GM20000 (cell line): Measurements from ENCODE around the gene ATP5PO.

Experiments used
- DNase-seq: peaks from one replicate; pipeline ENCODE4 v3.0.0; 2012; ENCODE audit warnings: low spot score
- CTCF ChIP-seq: IDR thresholded peaks from 2 replicates; pipeline ENCODE4 v1.5.1; 2012; ENCODE audit warnings: mild to moderate bottlenecking, control low read depth; ENCODE audit errors: extremely low read depth, missing control alignments

Gene ATP5PO

DNA sequence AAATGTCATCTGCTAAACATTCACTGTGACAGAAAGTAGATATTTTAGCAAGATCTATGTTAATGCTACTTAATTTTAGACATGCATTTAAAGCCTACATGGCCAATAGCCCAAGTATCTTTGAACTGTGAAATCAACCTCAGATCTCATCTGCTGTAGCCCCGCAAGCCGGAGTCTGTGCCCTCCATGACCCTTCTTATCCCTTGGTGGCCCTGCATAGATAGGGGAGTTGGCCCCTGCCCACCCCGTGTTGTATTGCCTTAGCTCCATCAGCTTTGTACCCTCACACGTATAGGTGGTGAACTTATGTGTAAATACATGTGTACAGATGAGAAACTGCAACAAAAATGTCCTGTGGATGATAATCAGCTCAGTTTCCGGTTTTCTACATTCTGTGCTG lies 18.5 kb downstream of the ATP5PO start:
- TF ChIP-seq CTCF = no peak
- no peak for DNase-seq

- no peak for TF ChIP-seq CTCF
- no peak for DNase-seq
Observed at GRCh38 chr21:33896691-33897090, 18.9 kb downstream of the ATP5PO start.

DNA sequence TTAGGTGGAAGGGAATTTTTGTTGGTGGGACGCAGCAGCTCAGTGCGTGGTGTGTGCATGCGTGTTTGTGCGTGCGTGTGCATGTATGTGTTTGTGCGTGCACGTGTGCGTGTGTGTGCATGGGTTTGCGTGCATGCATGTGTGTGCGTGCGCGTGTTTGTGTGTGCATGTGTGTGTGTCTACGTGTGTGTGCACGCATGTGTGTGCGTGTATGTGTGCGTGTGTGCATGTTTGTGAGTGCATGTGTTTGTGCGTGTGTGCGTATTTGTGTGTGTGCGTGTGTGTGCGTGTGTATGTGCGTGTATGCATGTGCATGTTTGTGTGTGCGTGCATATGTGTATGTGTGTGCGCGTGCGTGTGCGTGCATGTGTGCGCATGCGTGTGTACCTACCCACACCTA lies 20.2 kb downstream of the ATP5PO start:
- no peak for DNase-seq

DNA sequence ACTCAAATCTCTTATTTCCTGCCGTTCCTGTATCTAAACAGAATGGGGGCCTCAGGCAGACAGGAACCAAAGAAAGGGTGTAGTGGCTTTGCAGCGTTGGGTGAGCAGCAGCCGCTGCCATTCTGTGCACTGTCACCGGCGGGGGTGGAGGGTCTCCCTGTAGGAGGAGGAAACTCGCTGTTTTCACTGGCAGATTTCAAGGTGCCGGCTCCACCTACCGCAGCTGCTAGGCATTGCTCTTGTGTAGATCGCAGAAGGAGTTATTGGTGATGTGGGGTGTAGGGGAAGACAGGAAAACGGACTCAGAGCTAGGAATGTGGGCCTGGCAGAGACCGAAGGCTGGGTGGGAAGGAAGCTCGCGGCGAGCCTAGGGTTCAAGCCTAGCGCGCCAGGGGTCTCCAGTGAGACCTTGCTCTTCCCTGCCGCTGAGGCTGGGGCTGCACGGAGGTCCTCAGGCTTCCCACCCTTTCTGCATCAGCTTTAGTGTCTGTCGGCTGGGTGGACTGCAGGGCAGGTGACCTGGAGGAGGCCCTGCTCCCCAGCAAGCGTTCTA lies 20.8 kb downstream of the ATP5PO start:
- TF ChIP-seq CTCF = peak; percentile 3
- peak; percentile 68 for DNase-seq

More for the DNA sequence above, 20.2 kb downstream of the ATP5PO start:
- no peak for TF ChIP-seq CTCF

DNA sequence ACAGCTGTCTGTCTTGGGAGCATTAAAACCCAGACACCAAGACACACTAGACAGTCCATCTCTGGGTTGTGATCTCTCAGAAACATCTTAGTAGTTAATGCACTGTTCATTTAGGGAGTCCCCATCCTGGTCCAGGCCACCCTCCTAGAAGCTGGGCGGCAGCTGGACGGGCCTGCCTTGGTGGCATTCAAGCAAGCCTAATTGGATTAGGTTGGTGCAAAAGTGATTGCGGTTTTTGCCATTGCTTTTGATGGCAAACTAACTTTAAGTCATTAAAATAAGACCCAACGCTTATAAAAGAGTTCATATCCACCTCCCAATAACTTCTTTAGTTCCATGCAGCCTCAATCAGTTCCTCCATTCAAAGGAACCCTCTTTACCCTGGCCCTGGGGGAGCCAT lies 21.7 kb downstream of the ATP5PO start:
- no peak for DNase-seq
- no peak for TF ChIP-seq CTCF

DNA sequence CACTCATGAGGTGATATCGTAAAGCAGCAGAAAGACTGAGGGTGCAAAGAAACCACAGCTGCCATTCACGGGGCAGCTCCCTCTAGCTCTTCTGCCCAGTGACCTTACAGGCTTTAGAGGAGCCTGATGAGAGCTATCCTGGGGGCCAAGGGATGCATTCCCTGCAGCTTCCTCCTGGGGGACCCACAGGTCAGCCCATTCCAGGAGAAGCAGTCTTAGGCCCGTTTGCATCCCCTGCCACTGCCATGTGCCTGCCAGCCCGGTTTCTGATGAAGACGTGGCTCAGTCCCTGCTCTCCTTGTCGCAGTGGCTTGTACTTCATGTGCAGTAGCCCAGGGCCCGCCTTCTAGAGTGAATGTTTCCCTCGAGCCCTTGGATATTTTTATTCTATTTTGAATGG lies 22.8 kb downstream of the ATP5PO start:
- no peak for TF ChIP-seq CTCF
- no peak for DNase-seq

GRCh38 chr21:33890187-33890586 lies 25.4 kb downstream of the ATP5PO start:
- TF ChIP-seq CTCF = no peak

More at GRCh38 chr21:33890187-33890586, 25.4 kb downstream of the ATP5PO start:
- DNase-seq = no peak
